Tibial nerve (tissue), 4 donors: ENCODE results near the gene ARSD. TPM values are rescaled to one million over a fixed set of nuclear protein-coding genes. Genes with fewer than 3 reads are reported as not detected.
"Not testable (repeated sequence)": the region's sequence is repeated elsewhere in the genome, so short reads cannot be mapped to it uniquely, and the experiment has no call there.

Experiments
- DNase-seq, 2 donors: peaks; one replicate each; pipeline ENCODE4 v3.0.0-alpha.2; 2019; ENCODE audit warnings: low spot score in 2 of 2
- H3K27ac ChIP-seq, 4 donors: fragments of 200-600 bp; sonication (generic) in 3 of 4; one replicate each; pipeline ENCODE4 v1.5.1; 2017 to 2019; ENCODE audit warnings: mild to moderate bottlenecking in 1 of 4
- H3K27me3 ChIP-seq, 2 donors: fragments of 200-600 bp; sonication (generic) in 1 of 2; one replicate each; pipeline versions ENCODE4 v1.5.1 to v1.6.0; 2017 to 2019
- H3K36me3 ChIP-seq, 3 donors: fragments of 200-600 bp; sonication (generic); one replicate each; pipeline ENCODE4 v1.5.1; 2018 to 2019
- H3K4me1 ChIP-seq, 4 donors: fragments of 200-600 bp; sonication (generic) in 3 of 4; one replicate each; pipeline ENCODE4 v1.5.1; 2017 to 2019
- H3K4me3 ChIP-seq, 4 donors: fragments of 200-600 bp; sonication (generic) in 3 of 4; one replicate each; pipeline ENCODE4 v1.5.1; 2017 to 2019; ENCODE audit warnings: mild to moderate bottlenecking in 1 of 4, moderate library complexity in 1 of 4
- H3K9me3 ChIP-seq, 4 donors: fragments of 200-600 bp; sonication (generic) in 3 of 4; one replicate each; pipeline ENCODE4 v1.5.1; 2017 to 2019
- EP300 ChIP-seq, 2 donors: sonication (generic); formaldehyde crosslinking; IDR thresholded peaks; one replicate each; pipeline ENCODE4 v1.6.1; 2017; ENCODE audit warnings: antibody characterized with exemption in 2 of 2, mild to moderate bottlenecking in 1 of 2
- POLR2A ChIP-seq, 2 donors: fragments of 450-650 bp; IDR thresholded peaks; one replicate each; pipeline ENCODE4 v1.6.1; 2017; ENCODE audit warnings: antibody characterized with exemption in 2 of 2, mild to moderate bottlenecking in 2 of 2, moderate library complexity in 2 of 2
- WGBS, 2 donors: methylation state at CpG; one replicate each; pipeline ENCODE4 v1.1.5; 2018; 5-methylcytosine and 5-hydroxymethylcytosine counted together
- total RNA-seq, 4 donors: library from RNA; depleted of rRNA; stranded (reverse); fragments of >200 nt; gene quantifications; one replicate each; pipeline ENCODE4 v1.1.0, GENCODE V29; 2016
- TF ChIP-seq, protein P1 (sequence below), 5 experiments: fragments of 200-600 bp in 3 of 5; fragments of 450-650 bp in 2 of 5; sonication (generic) in 3 of 5; IDR thresholded peaks; one replicate each; pipeline ENCODE4 v1.5.1; 2016 to 2019; ENCODE audit warnings: antibody characterized with exemption in 5 of 5, mild to moderate bottlenecking in 3 of 5, moderate library complexity in 2 of 5

Gene ARSD
- total RNA-seq, 4 donors from 2014 or later, result 17.1 to 28.6 (median 26.0) TPM

DNA sequence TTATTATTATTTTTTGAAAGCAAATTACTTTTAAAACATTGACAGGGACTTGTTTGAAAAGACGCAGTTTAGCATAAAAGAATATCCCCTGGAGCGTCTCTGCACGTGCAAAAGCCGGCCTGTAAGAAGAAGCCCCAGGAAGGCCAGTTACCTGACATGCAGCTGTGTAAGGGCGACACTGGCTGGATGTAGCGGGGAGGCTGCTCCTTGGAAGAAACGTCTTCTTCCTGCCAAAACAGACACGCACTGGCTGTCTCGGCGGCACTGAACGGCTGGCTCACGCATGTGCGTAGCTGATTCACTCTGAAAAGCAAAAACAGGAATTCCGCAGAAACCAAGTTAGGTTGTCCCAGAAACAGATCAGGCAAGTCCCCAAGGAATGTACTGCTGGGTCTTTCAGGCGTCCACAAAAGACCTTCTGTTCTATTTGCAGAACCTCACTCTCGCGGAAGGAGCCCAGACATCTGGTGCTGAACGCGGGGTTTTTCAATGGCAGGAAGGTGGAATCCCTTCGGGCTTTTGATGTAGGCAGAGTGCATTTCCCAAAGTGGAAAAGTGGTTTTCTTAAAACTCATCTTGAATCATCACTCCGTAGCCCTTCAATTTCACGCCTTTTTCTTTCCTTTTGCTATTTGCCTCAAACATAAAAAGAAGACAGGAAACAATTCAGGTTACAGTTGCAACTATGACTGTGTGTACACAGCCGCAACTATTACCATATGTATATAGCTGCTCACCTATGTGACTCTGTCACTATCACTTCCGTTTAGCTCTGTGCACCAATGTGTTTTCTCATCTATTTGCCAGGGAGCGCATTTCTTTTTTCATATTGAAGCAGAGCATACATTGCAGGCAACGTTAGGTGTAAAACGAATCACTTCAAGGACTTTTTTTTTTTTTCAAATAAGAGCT is 39.1 kb upstream of the ARSD start:
- peak in 1 of 2 donors; percentile 15 for TF ChIP-seq EP300 (IDR thresholded peaks at IDR 0.05)
- TF ChIP-seq, protein P1, sequence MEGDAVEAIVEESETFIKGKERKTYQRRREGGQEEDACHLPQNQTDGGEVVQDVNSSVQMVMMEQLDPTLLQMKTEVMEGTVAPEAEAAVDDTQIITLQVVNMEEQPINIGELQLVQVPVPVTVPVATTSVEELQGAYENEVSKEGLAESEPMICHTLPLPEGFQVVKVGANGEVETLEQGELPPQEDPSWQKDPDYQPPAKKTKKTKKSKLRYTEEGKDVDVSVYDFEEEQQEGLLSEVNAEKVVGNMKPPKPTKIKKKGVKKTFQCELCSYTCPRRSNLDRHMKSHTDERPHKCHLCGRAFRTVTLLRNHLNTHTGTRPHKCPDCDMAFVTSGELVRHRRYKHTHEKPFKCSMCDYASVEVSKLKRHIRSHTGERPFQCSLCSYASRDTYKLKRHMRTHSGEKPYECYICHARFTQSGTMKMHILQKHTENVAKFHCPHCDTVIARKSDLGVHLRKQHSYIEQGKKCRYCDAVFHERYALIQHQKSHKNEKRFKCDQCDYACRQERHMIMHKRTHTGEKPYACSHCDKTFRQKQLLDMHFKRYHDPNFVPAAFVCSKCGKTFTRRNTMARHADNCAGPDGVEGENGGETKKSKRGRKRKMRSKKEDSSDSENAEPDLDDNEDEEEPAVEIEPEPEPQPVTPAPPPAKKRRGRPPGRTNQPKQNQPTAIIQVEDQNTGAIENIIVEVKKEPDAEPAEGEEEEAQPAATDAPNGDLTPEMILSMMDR (IDR thresholded peaks at IDR 0.05), result no peak
- Histone ChIP-seq H3K36me3 (no peaks in the 10 kb centered on the region), H3K9me3 (no peaks in the 10 kb centered on the region), H3K4me1 (no peaks in the 10 kb centered on the region), H3K27me3 (no peaks in the 10 kb centered on the region), H3K4me3 (peak overlapping the region in 3 of 4 donors; percentile 19 to 42 (median 33)), H3K27ac (peak overlapping the region in 1 of 4 donors; percentile 52)
- WGBS, 2 donors, result 22 to 29% methylated on average over 19 to 27 of the region's 27 CpGs
- DNase-seq, result peak in 1 of 2 donors; percentile 17

GRCh38 chrX:2967584-2967983 is 38.4 kb upstream of the ARSD start:
- TF ChIP-seq, protein P1 (IDR thresholded peaks at IDR 0.05), result no peak
- no peak for TF ChIP-seq EP300 (IDR thresholded peaks at IDR 0.05)
- TF ChIP-seq POLR2A (IDR thresholded peaks at IDR 0.05), result no peak
- no peaks in the 10 kb centered on the region for H3K9me3 ChIP-seq
- H3K27me3 ChIP-seq, result no peaks in the 10 kb centered on the region
- peak overlapping the region in 1 of 4 donors; percentile 52 for H3K27ac ChIP-seq
- peak overlapping the region in 3 of 4 donors; percentile 19 to 42 (median 33) for H3K4me3 ChIP-seq
- H3K4me1 ChIP-seq, result no peaks in the 10 kb centered on the region
- WGBS, 2 donors, result 24 to 45% methylated on average over 14 of the region's 14 CpGs
- DNase-seq, result no peak
- no peaks in the 10 kb centered on the region for H3K36me3 ChIP-seq

GRCh38 chrX:2967012-2967411 is 37.9 kb upstream of the ARSD start:
- Histone ChIP-seq H3K36me3 (no peaks in the 10 kb centered on the region), H3K27me3 (no peaks in the 10 kb centered on the region), H3K9me3 (no peaks in the 10 kb centered on the region), H3K27ac (no peak overlapping the region), H3K4me3 (no peak overlapping the region), H3K4me1 (no peaks in the 10 kb centered on the region)
- TF ChIP-seq EP300 (IDR thresholded peaks at IDR 0.05) (no peak), POLR2A (IDR thresholded peaks at IDR 0.05) (no peak)
- TF ChIP-seq, protein P1 (IDR thresholded peaks at IDR 0.05), result no peak
- DNase-seq, result no peak
- 55 to 64% methylated on average over 3 of the region's 3 CpGs for WGBS, 2 donors

GRCh38 chrX:2965965-2966364 is 36.8 kb upstream of the ARSD start:
- H3K36me3 ChIP-seq, result no peaks in the 10 kb centered on the region
- no peak for DNase-seq
- H3K27ac ChIP-seq, result no peak overlapping the region
- no peak overlapping the region for H3K4me3 ChIP-seq
- no peaks in the 10 kb centered on the region for H3K27me3 ChIP-seq
- 83 to 85% methylated on average over 6 of the region's 6 CpGs for WGBS, 2 donors
- H3K4me1 ChIP-seq, result no peaks in the 10 kb centered on the region
- TF ChIP-seq POLR2A (IDR thresholded peaks at IDR 0.05) (no peak), EP300 (IDR thresholded peaks at IDR 0.05) (no peak)
- TF ChIP-seq, protein P1 (IDR thresholded peaks at IDR 0.05), result no peak
- H3K9me3 ChIP-seq, result no peaks in the 10 kb centered on the region

DNA sequence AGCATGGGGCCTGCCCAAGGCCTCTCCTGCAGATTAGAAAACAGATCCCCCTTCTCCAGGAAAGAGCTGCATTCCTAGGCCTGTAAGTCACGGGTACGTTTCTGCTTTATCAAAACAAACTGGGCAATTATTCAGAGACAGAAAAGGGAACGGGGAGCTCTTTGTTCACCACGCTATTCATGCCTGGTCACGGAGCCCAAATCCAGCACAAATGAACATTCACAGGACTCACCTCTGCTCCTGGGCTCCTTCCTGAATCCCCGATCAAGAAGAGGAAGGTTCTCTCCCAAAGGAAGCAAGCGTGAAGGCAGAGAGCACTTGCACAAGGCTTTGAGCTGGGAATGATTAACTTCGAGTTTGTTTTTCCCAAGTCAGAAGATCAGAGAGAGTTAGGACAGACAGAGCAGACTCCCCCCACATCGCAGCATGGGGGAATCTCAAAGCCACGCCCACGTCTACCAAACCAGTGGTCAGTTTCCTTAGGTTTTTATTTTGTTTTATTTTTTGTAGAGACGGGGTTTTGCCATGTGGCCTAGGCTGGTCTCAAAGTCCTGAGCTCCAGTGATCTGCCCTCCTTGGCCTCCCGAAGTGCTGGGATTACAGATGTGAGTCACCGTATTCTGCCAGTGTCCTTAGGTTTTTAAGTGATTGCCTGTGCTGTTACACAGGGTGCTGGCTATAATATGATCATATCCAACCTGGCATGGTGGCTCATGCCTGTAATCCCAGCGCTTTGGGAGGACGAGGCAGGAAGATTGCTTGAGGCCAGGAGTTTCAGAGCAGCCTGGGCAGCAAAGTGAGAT is 35.1 kb upstream of the ARSD start:
- WGBS, 2 donors, result 41 to 46% methylated on average over 13 to 16 of the region's 16 CpGs
- H3K4me3 ChIP-seq, H3K9me3 ChIP-seq, DNase-seq, H3K36me3 ChIP-seq, H3K4me1 ChIP-seq, H3K27me3 ChIP-seq: not testable (repeated sequence)
- H3K27ac ChIP-seq, result peak overlapping the region in 2 of 4 donors; percentile 24 to 36

DNA sequence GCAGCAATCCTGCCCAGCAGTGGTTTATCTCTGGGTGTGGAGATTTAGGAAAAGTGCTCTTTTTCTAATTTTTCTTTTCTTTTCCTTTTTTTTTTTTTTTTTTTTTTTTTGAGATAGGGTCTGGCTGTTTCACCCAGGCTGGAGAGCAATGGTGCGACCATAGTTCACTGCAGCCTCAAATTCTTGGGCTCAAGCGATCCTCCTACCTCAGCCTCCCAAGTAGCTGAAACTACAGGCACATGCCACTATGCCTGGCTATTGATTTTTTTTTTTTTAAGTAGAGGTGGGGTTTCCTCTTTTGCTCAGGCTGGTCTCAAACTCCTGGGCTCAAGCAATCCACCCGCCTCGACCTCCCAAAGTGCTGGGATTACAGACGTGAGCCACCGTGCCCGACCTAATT is 34.3 kb upstream of the ARSD start:
- not testable (repeated sequence) for H3K4me3 ChIP-seq, H3K27me3 ChIP-seq, DNase-seq, H3K36me3 ChIP-seq, H3K9me3 ChIP-seq, H3K4me1 ChIP-seq, H3K27ac ChIP-seq
- WGBS, 2 donors, result 92% methylated on average over 7 of the region's 7 CpGs
